H1 (cell line): Measurements from ENCODE around the gene ST3GAL2.

Experiments used
- ATF2 ChIP-seq: IDR thresholded peaks from 2 replicates; pipeline ENCODE4 v1.6.1; 2012; ENCODE audit warnings: low read length, inconsistent platforms
- CBX8 ChIP-seq: fragments of 300-800, 300-1000 bp; sonication (generic); IDR thresholded peaks from 2 replicates; pipeline ENCODE4 v1.7.1; 2016; ENCODE audit warnings: low read depth, low read length, borderline replicate concordance
- CTCF ChIP-seq, 3 experiments: IDR thresholded peaks; 1 replicate in 2 of 3; 2 replicates in 1 of 3; pipeline versions ENCODE4 v1.5.1 to v1.6.1; 2011; ENCODE audit warnings: low read length in 3 of 3, mild to moderate bottlenecking in 3 of 3, inconsistent platforms in 2 of 3, low read depth in 1 of 3, moderate library complexity in 1 of 3; ENCODE audit not compliant: insufficient read depth in 1 of 3; ENCODE audit errors: control extremely low read depth in 1 of 3
- JUN ChIP-seq: IDR thresholded peaks from 2 replicates; pipeline ENCODE4 v1.6.1; 2011; ENCODE audit warnings: low read depth, mild to moderate bottlenecking, improper control_type of control experiment, low read length
- MAFK ChIP-seq: IDR thresholded peaks from 2 replicates; pipeline ENCODE4 v1.6.1; 2012; ENCODE audit warnings: low read depth, mild to moderate bottlenecking, improper control_type of control experiment, low read length
- POLR2A ChIP-seq, 2 experiments: IDR thresholded peaks; 1 replicate in 1 of 2; 2 replicates in 1 of 2; pipeline ENCODE4 v1.6.1; 2011; ENCODE audit warnings: low read depth in 2 of 2, low read length in 2 of 2, mild to moderate bottlenecking in 2 of 2; ENCODE audit errors: control extremely low read depth in 1 of 2
- POLR2AphosphoS5 ChIP-seq: IDR thresholded peaks from 2 replicates; pipeline ENCODE4 v1.6.1; 2011; ENCODE audit warnings: low read depth, low read length
- TAF1 ChIP-seq: IDR thresholded peaks from 2 replicates; pipeline ENCODE4 v1.6.1; 2011; ENCODE audit warnings: mild to moderate bottlenecking, low read depth, low read length
- TEAD4 ChIP-seq: IDR thresholded peaks from 2 replicates; pipeline ENCODE4 v1.6.1; 2012; ENCODE audit warnings: low read depth, low read length, inconsistent platforms, mixed read lengths

GRCh38 chr16:70402916-70403659 is 35.8 kb downstream of the ST3GAL2 start:
- TF ChIP-seq POLR2A (IDR thresholded peaks at IDR 0.05; ENCODE audit: control extremely low read depth in 1 of 2, low read depth in 2 of 2, low read length in 2 of 2) (no peak), POLR2AphosphoS5 (no peak), ATF2 (no peak), CTCF (IDR thresholded peaks at IDR 0.05; ENCODE audit: control extremely low read depth in 1 of 3, insufficient read depth in 1 of 3, low read depth in 1 of 3, low read length in 3 of 3) (no peak), TAF1 (no peak), CBX8 (no peak), MAFK (no peak), JUN (no peak), TEAD4 (no peak)
